Iris pigment epithelial cell (primary cell): ENCODE measurements around the gene SUGP2.
A peak's percentile ranks its signal among the peaks of the same experiment; 100 is the strongest.

ENCODE experiments used
- DNase-seq: peaks from one replicate; pipeline ENCODE4 v3.0.0-alpha.2; 2011; ENCODE audit warnings: low read depth

The SUGP2 gene

GRCh38 chr19:18951721-18952281 is 81.5 kb downstream of the SUGP2 start:
- peak; percentile 17 for DNase-seq

GRCh38 chr19:18949858-18950257 is 83.5 kb downstream of the SUGP2 start:
- no peak for DNase-seq

DNA sequence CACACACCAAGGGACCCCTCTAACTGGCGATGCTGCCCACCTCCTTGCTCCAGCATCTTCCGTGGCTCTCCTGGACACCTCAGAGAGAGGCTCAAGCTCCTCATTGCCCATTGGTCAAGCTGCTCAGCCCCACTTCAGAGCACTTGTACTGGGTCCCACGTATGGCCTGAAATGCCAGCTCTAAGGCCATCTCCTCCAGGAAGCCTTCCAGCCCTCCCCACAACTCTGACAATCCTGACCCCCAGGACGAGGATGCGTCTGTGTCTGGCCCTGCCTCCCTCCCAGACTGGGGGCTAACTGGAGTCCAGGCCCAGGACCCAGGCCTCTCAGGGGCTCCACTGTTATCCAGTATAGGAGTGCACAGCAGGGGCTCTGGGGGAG is 84.4 kb downstream of the SUGP2 start:
- no peak for DNase-seq

DNA sequence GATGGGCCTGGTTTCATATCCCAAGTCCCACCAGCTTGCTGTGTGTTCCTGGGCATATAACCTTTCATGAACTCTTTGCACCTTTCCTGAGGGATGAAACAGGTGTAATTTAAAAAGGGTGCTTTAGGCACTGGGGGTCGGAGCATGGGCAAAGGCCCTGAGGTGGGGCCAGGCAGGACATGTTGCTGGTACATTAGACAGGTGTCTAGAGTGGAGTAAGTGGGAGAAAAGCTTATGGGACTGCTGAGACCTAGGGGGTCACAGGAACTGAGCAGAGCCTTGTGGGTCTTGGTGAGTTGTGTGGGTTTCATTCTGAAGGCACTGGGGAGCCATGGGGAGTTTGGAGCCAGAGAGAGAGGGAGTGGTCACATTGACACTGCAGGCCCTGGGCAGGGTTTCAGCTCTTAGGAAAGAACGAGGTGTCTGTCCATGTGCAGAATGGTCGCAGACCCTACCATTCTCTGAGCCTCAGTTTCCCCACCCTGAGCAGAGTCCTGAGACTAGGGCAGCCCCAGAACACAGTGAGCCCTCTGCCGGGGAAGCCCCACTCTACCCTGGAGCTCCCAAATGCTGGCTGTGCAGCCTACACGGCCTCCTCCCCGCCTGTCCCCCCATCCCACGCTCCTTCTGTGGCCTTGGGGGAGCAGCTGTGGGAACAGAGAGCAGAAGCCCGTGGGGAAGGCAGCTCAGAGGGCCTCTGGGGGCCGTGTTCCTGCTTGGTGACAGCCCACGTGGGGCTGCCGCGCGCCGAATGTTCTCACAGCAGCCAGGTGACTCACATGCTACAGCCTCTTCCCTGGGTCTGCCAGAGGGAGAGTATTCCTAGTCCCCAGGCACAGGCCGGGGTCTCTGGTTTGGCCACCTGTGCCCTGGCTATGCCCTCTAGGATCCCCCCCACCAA is 85.0 kb downstream of the SUGP2 start:
- no peak for DNase-seq

DNA sequence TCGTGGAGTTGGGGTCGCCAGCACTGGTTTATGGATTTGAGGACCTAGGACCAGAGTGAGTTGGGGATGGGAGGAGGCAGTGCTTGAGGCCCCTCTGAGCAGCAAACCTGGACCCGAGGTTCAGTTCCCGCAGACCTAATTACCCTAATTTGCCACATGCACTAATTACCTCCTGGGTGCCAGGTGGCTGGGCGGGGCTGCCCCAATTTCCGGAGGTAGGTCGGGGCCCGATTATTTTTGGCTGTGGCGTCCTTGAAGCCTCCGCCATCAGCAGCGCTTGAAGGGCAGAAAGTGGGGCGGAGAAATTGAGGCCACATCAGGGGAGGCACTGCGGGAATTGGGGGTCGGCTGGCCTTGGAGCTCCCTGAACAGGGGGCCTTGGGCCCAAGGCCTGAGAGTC is 86.4 kb downstream of the SUGP2 start:
- no peak for DNase-seq

GRCh38 chr19:18946335-18946734 is 87.0 kb downstream of the SUGP2 start:
- DNase-seq = no peak

GRCh38 chr19:18945297-18945696 is 88.0 kb downstream of the SUGP2 start:
- DNase-seq = no peak

DNA sequence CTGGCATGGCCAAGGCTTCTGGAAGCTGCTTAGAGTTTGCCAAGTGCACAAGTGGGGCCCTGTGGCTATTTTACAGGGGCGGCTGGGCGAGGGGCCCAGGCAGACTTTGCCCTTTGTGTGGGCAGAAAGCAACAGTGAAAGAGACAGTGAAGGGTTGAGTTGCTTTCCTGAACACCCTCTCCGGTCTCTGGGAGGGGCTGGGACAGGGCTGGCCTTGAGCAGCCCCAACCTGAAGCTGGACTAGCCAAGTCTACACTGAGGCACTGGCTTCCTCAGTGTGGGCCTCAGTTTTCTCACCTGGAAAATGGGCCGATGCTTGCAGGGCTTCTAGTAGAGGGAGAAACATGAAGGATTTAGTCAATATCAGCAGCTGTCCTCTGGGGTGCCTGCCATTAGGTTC is 89.9 kb downstream of the SUGP2 start:
- DNase-seq = no peak

DNA sequence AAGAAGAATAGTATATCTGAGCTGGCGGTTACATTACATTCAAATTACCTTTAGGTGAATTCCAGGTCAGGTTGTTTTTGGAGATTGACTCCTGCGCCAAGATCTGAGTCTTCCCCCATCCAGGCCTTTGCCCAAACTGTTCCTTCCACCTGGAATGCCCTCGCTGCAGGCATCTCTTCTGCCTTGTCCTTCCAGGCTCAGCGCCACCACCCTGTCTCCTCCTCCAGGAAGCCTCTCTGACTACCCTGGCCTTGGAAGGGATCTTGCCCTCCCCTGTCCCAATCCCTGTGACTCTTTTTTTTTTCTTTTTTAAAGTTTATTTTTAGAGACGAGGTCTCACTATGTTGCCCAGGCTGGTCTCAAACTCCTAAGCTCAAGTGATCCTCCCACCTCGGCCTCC is 90.6 kb downstream of the SUGP2 start:
- DNase-seq = no peak

DNA sequence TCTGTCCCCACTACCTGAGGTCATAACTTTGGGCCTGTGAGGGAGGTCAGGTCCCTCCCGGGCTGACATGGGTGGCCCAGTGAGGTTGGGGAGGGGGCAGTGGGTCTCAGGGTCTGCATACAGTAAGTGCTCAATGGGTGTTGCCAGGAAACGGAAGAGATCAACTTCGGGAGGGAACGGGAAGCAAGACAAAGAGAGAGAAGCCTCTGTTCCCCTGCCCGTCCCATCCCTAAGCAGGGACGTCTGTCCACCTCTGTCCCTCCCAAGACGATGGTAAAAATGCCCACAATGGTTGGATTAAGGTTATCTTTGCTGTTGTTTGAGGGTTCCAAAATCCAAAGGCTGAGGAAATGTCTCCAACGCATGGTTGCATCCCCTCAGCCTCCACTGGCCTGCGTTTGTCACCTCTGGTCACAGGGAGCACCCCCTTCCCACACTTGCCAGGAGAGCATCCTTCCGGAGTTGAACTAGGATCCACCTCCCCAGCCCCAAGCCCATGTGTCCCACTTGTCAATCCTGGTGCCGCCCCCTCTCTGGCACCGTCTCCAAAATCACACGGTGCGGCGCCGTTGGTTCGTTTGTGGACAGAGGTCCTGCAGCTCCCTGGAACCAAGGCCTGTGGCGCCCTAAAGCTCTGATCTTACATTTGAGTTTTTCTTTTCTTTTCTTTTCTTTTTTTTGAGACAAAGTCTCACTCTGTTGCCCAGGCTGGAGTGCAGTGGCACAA is 91.5 kb downstream of the SUGP2 start:
- DNase-seq = no peak
